Measurements from ENCODE around the gene OR2W3. TPM values are rescaled to one million over a fixed set of nuclear protein-coding genes. Genes with fewer than 3 reads are reported as not detected.
"Not testable (repeated sequence)": the region's sequence is repeated elsewhere in the genome, so short reads cannot be mapped to it uniquely, and the experiment has no call there.

The OR2W3 gene
- total RNA-seq, 1 donor from 2014 or later, result 3.9 TPM

GRCh38 chr1:247935781-247936180, 40.4 kb downstream of the OR2W3 start:
- no peak for TF ChIP-seq POLR2A (IDR thresholded peaks at IDR 0.05)
- no peak for DNase-seq (ENCODE audit: extremely low spot score in 2 of 2)
- H3K36me3 ChIP-seq, result no peaks in the 10 kb centered on the region
- intact Hi-C loops (cut with DNase I), result no loop called here
- no peaks in the 10 kb centered on the region for H3K4me1 ChIP-seq
- no peak overlapping the region for H3K27ac ChIP-seq
- H3K27me3 ChIP-seq, result no peaks in the 10 kb centered on the region
- H3K4me3 ChIP-seq, result no peak overlapping the region
- H3K9me3 ChIP-seq, result no peaks in the 10 kb centered on the region

GRCh38 chr1:247936415-247936814, 41.0 kb downstream of the OR2W3 start:
- Histone ChIP-seq H3K9me3 (no peaks in the 10 kb centered on the region), H3K27me3 (no peaks in the 10 kb centered on the region), H3K4me1 (no peaks in the 10 kb centered on the region), H3K27ac (no peak overlapping the region), H3K36me3 (no peaks in the 10 kb centered on the region), H3K4me3 (no peak overlapping the region)
- TF ChIP-seq POLR2AphosphoS5 (IDR thresholded peaks at IDR 0.05; ENCODE audit: insufficient read depth in 1 of 2, low read depth in 1 of 2) (no peak), POLR2A (IDR thresholded peaks at IDR 0.05) (no peak), CTCF (IDR thresholded peaks at IDR 0.05) (no peak)
- intact Hi-C loops (cut with DNase I), result no loop called here
- DNase-seq (ENCODE audit: extremely low spot score in 2 of 2), result no peak

- DNase-seq (ENCODE audit: extremely low spot score in 2 of 2); H3K27ac ChIP-seq; H3K36me3 ChIP-seq; H3K4me1 ChIP-seq; intact Hi-C loops (cut with DNase I); H3K27me3 ChIP-seq; H3K9me3 ChIP-seq: not testable (repeated sequence)
- peak overlapping the region; percentile 11 to 39 for H3K4me3 ChIP-seq
- TF ChIP-seq CTCF (IDR thresholded peaks at IDR 0.05), result peak in 1 of 3 experiments; percentile 62
Observed at GRCh38 chr1:247936965-247937734, 41.8 kb downstream of the OR2W3 start.

GRCh38 chr1:247942624-247943023, 47.2 kb downstream of the OR2W3 start:
- intact Hi-C loops (cut with DNase I), result no loop called here

More at GRCh38 chr1:247942624-247943023, 47.2 kb downstream of the OR2W3 start:
- TF ChIP-seq POLR2AphosphoS5 (IDR thresholded peaks at IDR 0.05; ENCODE audit: insufficient read depth in 1 of 2, low read depth in 1 of 2), result no peak
- TF ChIP-seq POLR2A (IDR thresholded peaks at IDR 0.05), result no peak
- no peak for TF ChIP-seq CTCF (IDR thresholded peaks at IDR 0.05)
- Histone ChIP-seq H3K27ac (no peak overlapping the region), H3K27me3 (no peaks in the 10 kb centered on the region), H3K36me3 (no peaks in the 10 kb centered on the region), H3K4me3 (no peak overlapping the region), H3K9me3 (no peaks in the 10 kb centered on the region), H3K4me1 (no peaks in the 10 kb centered on the region)
- no peak for DNase-seq (ENCODE audit: extremely low spot score in 2 of 2)

Other genes with a start within 250 kb of the OR2W3 start
- gene OR13G1, start 215.8 kb upstream of the OR2W3 start, total RNA-seq, result not detected
- gene OR6F1, start 178.9 kb upstream of the OR2W3 start, total RNA-seq, result not detected
- 1.5 TPM for gene OR14K1, start 157.0 kb upstream of the OR2W3 start, total RNA-seq
- not detected for gene OR14A2, start 147.4 kb upstream of the OR2W3 start, total RNA-seq
- gene OR1C1, start 135.0 kb upstream of the OR2W3 start, total RNA-seq, result not detected
- gene OR14A16, start 71.5 kb upstream of the OR2W3 start, total RNA-seq, result not detected
- gene OR11L1, start 53.7 kb upstream of the OR2W3 start, total RNA-seq, result not detected
- 4.7 TPM for gene TRIM58, start 38.4 kb upstream of the OR2W3 start, total RNA-seq
- gene OR2T8, start 24.7 kb downstream of the OR2W3 start, total RNA-seq, result 0.98 TPM
- gene OR2AJ1, start 29.3 kb downstream of the OR2W3 start, total RNA-seq, result not detected
- gene OR2L8, start 53.3 kb downstream of the OR2W3 start, total RNA-seq, result not detected
- gene OR2AK2, start 69.6 kb downstream of the OR2W3 start, total RNA-seq, result not detected
- gene OR2L5, start 118.1 kb downstream of the OR2W3 start, total RNA-seq, result not detected
- 0.25 TPM for gene OR2L2, start 134.5 kb downstream of the OR2W3 start, total RNA-seq
- gene OR2L3, start 151.2 kb downstream of the OR2W3 start, total RNA-seq, result not detected
- not detected for gene OR2L13, start 199.6 kb downstream of the OR2W3 start, total RNA-seq
- not detected for gene OR2M5, start 249.6 kb downstream of the OR2W3 start, total RNA-seq